Ammon's horn (tissue), 1 donor: Measurements from ENCODE around the gene DNER.

Source experiments
- DNase-seq: peaks from one replicate; pipeline ENCODE4 v3.0.0-alpha.2; 2016; ENCODE audit warnings: low spot score

The DNER gene

DNA sequence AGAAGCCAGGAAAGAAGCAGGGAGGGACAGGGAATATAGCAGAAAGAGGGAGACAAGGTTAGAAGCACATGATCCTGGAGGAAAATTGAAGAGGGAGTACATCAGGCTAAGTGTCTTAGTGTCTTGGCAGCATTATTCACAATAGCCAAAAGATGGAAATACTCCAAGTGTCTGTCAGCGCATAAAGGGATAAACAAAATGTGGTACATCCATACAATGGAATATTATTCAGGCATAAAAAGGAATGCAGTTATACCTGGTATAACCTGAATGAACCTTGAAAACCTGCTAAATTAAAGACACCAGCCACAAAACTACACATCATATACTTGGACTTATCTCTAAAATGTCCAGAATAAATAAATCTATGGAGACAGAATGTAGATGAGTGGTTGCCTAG is 224.2 kb downstream of the DNER start:
- DNase-seq: no peak

DNA sequence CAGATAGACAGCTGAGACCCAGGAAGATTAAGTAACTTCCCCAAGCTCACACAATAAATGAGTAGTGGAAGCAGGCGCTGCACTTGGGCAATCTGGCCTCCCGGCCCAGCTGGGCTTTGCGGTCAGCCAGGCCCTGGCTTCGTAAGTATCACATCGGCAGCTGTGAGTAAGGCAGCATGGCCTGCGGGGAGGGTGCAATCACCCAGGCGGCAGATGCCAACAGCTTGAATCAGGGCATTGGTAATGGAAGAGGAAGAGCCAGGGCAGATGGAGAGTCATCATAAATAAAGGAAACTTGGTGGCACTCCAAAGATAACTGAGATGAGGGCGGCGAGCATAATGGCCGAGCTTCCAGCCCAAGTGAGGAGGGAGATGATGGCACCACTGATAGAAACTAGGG is 225.3 kb downstream of the DNER start:
- peak; percentile 83 for DNase-seq

DNA sequence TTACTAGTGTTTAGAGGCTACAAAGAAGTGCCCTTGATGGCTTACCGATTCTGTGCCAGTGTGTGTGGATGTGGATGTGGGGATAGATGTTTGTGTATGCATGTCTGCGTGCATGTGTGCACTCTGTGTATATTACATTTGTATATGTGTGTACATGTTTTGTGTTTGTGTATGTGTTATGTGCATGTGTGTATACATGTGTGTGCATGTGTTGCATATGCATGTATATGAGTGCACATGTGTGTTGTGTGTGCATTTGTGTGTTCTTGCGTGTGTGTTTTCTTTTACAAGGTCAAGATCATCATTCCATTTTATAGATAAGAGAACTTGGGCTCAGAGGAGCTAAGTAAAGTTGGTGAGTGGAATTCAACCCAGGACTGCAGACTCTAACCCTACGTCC is 226.1 kb downstream of the DNER start:
- DNase-seq: no peak

DNA sequence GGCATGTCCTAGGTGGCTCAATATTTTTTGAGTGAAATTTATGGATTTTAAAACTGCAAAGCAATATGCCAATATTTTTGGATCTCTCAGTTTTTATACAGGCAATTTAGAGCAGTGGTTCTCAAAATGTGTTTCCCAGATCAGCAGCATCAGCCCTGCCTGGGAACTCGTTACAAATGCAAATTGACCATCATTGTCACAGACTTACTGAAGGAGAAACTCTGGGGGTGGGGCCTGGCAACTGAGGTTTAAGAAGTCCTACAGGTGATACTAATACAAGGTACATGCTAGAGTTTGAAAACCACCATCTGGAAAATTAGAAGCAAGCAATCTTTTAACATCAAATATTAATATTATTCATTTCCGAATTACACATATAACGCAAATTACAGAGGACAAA is 227.7 kb downstream of the DNER start:
- DNase-seq: no peak

DNA sequence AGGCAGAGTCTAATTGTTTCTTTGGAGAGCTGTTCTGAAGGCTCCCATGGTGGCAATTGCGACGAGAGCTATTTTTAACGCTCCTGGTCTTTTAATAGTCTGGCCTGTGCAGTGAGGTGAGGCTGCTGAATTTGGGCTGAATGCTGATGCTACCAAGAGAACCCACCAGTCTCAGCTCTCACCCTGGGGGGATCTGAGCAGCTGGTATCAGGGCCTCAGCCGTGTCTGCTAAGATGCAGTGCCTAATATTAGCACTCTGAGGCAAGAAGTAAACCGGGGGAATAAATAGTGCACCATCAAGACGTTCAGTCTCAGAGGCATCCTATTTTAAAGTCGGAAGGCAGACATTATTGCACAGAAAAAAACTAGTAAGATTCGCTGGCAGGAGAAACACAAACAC is 228.5 kb downstream of the DNER start:
- peak; percentile 9 for DNase-seq

DNA sequence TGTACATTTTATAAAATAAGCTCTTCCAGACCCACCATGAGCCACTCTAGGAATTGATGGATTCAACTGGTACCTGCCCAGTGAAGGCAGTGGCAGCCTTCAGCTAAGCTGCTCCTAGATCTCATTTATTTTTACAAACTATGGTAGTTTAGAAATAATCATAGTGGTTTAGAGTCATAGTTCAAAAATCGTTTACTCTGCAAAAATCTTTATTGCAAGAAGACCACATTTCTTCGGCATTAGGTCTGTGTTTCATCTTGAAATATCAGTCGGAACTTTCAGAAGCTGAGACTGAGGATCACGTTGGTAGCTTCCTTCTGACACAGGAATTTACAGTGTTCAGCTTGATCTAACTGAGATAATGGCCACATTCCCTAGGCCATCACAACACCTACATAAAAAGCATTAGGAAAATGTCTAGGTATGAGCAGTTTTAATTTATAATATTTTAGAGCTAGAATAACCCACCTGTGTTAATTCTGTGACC is 237.0 kb downstream of the DNER start:
- no peak for DNase-seq

DNA sequence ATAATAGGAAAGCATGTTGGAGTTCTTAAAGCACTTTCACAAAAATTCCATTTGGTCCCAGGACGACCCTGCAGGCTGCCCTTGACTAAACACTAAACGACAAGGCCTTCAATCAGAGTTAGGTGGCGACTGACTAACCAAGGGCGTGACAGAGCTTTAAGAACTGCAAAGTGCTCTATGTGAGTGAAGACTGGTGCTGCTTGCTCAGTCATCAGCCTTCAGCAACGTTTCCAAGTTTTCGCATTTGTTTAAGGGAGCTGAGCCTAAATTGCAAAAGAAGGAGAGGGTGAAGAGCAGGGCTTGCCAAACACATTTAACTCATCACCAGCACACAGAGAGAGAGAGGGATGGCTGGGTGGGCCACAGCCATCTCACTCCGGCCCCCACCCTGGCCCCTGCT is 238.6 kb downstream of the DNER start:
- DNase-seq: no peak

DNA sequence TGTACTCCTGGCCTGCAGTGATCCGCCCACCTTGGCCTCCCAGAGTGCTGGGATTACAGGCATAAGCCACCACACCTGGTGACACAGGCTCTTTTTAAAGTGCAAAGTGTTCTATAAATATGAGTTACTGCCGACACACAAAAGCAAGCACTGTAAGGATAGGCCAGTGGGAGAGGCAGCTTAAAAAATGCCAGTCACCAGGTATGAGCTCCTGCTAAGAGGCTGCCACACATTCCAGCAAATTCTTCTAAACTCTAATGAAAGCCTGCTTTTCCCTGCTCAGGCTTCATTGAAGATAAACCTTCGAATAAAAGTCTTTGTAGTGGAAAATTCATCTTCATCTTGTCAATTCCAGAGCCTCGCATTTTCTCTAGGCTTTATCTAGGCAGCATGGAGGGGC is 240.2 kb downstream of the DNER start:
- DNase-seq: no peak

DNA sequence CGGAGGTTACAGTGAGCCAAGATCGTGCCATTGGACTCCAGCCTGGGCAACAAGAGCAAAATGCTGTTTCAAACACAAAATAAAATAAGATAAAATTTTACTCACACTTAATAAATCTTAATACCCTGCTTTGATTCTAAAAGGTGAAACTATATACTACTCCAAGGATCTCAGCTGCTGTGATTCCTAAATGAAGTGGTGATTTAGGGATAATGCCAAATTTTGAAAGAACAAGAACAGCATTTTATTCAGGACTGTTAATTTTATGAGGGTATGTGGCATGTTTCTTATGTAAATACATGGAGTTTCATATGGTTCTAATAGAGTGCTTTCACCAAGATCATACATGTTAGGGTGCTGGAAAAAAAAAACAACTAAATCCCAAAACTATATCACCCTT is 243.6 kb downstream of the DNER start:
- no peak for DNase-seq

DNA sequence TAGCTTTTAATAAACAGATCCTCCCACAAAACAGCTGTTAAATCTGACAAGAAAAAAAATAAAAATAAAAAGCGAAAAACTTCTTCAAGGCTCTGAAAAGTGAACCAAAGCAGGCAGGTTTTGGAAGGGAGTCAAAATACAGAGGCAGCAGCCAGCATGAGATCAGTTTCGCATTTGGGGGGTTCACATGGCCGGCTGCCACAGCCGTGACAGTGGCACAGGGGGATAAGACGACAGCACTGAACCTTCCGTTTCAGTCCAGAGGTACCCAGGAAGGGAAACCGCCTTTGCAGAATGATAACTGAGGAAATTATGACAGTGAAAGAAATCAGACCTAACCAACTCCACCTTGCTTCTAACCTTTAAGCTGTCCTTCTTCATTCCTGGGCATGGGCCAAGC is 246.6 kb downstream of the DNER start:
- DNase-seq: no peak

DNA sequence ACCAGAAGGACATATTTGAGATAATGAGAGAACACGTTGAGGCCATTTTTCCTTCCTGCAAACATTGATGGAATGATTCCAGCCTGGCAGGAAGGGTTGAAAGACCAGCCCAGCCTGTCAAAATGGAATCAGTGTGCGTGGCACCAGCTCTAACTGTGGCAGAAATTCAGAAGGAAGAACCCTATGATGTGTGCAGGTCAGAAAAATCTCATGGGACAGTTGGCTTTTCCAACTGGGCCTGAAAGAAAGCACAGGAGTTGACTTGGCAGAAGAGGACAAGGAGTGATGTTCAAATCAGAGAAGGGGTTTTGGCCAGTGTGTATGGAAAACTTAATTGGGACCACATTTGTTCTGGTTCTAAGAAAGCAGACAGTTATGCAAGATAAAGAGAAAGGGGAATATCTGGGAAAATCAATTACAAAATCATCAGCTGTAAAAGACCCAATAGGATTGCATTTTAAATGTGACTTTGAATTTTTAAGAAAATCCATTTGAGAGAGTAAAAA is 250.5 kb downstream of the DNER start:
- DNase-seq: no peak

DNA sequence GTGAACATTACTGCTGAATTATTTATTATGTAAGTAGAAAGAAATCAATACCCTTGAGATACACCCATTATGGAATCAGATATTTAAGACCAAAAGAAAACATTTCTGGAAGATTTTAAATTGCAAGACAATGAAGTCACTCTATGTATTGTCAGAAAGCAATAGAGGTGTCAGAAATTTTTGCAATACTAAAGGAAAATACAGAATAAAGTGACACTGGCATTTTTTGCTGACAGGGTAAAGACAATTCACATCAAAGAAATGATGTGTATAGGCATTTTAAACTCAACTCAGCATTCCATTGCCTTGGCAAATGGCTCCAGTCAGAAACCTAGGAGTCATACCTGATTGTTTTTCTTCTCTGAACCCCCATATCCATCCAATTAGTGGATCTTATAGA is 252.2 kb downstream of the DNER start:
- DNase-seq: no peak

DNA sequence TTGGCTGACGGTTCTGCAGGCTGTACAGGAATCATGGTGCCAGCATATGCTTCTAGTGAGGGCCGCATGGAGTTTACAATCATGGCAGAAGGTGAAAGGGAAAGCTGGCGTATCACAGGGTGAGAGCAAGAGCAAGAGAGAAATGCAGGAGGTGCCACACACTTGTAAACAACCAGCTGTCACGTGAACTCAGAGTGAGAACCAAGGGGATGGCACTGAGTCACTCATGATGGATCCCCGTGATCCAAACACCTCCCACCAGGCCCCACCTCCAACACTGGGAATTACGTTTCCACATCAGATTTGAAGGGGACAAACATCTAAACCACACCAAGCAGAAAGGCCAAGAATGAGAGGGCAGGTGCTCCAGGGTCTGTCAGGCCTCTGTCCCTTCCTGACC is 258.3 kb downstream of the DNER start:
- no peak for DNase-seq

DNA sequence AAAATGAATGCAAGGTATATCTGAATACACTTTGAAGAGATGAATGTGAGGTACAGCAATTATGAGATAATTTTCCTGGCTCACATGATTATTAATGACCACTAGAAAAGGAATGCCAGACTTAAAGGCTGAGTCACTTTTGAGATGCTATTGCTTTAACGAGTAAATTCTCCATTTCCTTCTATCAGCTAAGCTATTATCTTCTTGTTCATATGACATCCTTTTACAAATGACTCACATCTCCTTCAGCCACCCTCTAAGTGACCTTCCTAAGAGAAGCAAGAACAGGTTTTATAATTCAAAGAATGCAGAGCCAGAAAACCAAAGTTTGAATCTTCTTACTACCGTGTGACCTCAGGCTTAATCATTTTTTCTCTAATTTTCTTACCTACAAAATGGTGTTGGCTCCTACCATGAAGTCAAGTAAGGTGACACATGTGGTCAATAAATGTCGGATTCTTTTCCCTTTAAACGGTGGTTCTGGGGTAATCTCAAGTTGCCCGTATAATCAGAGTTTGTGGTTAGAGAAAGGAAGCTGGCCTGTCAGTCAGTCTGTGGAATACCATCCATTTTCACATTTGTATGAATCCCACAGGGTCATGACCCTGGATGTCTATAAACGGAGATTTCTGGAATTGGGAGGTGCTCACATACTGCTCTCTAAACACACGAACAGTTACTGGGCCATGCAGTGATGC is 259.3 kb downstream of the DNER start:
- DNase-seq: no peak

DNA sequence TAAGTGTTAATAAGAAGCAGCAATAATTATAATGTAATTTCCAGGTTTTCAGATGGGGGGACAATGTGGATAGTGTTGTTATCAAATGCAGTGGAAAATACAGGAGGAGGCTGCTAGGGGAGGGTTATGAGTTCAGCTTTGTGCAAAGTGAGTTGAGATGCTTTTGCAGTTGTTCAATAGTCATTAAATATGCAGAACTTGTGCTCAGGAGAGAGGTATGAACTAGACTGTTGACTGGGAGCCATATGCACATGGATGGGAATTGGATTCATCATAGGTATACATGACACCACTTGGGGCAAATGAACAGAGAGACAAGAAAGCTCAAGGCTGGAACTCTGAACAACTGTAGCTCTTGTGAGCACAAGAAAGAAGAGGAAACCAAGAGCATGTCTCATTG is 261.1 kb downstream of the DNER start:
- no peak for DNase-seq

DNA sequence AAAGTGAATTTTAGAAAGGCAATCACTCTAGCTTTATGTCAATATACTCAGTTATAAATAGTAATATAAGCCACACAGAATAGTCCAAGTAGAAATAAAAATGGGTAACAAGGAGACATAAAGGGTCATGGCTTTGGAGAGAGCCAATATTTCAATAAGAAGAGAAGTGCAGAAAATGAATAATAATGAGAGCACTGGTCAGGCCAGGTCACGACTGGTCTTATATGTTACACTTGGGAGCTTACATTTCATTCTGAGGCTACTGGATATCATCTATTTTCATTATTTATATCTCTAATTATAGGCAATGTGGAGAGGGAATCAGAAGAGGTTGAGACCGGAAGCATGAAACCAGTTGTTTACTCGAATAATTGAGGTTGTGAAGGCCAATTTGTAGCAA is 262.5 kb downstream of the DNER start:
- DNase-seq: no peak

DNA sequence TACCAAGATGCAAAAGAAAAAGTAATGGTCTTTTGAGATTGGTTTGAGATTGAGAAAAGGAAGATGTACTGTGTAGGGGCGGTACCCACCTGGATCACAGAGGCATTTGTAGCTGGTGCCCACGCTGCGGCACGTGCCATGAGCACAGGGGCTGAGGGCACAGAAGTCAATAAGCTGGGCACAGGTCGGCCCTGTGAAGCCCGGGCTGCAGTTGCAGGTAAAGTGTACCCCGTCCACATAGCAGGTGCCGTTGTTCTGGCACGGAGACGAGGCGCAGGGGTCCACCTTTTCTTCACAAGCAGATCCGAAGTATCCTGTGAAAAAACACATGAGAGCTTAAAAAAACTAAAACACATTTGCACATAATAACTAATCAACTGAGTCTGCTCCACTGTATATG is 267.1 kb downstream of the DNER start:
- no peak for DNase-seq

DNA sequence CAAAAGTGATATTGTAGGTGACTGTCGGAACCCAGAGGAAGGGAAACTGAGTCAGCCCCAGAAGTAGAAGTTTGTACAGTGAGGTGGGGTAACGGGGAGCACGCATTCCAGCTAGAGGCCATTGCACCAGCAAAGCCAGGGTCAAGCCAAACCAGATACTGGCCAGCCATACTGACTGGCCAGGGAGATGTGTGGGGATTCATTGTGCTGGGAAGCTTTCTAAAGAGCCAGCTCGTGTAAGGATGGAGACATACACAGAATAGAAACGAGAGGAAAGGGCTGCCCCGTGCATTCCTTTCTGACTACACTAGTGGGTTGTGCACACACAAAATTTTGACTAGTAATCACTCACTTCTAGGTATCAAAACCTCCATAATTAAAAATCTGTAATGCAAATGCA is 268.0 kb downstream of the DNER start:
- DNase-seq: peak; percentile 51

DNA sequence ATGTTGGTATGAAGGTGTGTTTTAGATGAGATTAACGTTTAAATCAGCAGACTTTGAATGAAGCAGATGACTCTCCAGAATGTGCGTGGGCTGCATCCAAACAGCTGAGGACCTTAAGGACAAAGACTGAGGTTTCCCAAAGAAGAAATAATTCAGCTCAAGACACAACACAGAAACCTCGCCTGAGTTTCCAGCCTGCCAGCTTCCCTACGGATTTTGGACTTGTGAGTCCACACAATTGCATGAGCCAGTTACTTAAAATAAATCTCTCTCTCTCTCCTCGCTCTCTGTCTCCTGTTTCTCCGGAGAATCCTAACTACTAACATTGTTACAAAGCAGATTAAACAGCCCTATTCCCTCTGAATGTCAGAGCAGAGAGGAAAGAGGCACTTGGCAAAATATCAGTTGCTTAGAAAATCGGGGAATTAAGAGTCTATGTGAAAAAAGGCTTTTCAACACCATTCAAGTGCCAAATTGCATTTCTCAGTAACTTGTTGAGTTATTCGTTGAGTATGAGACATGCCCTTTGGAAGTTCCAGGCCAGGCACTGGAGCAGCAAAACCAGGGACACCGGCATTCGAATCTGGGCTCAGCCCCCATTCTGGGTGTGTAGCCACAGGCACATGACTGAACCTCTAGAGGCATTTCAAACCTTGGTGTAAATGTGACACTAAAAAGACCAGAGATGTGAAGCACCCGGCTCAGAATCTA is 268.7 kb downstream of the DNER start:
- peak; percentile 67 for DNase-seq

DNA sequence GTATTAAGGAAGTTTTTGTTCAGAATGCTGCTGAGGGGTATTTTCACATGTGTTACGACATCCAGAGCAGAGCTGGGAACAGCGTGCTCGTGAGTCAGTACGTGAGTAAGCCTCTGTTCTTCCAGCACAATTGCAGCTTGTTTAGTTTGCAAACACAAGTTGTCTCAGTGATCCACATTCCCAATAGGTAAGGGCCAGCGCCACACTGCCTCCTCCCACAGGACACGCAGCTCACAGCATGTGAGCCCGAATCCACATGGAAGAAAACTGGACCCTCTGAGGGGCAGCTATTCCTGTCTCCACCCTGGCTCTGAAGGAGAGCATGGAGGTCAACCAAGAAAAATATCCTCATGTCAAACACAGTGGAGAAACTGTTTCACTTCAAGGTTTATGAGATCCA is 269.3 kb downstream of the DNER start:
- DNase-seq: peak; percentile 89

DNA sequence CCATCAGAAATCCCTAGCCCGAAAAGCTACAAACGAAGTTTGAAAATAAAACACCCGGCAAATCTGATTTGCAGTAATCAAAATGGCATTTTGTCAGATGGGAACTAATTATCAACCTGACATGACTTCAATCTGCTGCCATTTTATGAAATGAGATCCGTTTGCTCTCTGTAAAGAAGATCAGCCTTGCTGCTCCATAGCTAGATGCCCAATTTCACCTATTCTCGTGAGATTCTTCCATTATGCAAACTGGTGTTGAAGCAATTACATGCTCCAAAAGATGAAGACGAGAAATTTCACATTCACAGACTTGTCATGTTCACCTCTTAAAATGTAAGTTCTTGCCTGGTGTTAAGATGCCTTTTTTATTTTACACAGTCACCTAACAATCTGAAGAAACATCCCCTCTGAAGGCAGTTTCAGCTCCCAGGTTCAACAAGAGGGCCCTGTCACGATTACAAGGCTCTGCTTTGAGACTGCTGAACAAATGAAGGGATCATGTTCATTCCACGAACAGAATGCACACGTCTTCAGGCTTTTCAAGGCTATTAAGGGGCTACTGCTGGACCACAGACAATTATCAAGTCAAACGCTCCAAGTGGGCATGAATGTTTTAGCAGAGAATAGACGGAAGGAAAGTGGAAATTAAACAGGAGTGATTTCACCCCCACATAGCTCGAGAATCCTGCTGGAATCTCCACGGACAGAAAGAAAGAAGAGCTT is 270.6 kb downstream of the DNER start:
- no peak for DNase-seq

DNA sequence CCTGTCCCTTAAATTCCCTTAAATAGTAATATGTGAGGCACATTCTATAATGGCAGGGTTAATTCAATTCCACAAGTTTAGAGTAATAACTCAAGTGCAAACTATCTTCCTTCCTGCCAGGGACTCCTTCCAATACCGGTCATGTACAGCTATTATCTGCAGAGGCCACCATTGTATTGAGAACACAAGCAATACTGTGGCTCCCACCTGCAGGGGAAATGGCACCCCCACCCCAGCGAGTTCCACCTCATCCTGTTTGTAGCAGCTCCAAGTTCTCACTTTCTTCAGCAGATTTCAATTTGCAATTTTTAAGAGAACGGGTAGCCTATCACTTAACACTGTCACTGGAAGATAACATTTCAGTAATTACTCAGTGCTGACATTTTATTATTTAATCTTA is 271.2 kb downstream of the DNER start:
- no peak for DNase-seq
